Measurements from ENCODE around the gene MLIP.

- TF ChIP-seq POLR2A (IDR thresholded peaks at IDR 0.05; ENCODE audit: low read depth, low read length) = no peak
- TF ChIP-seq TAF1 (IDR thresholded peaks at IDR 0.05; ENCODE audit: borderline replicate concordance, low read depth, low read length) = no peak
Measured at GRCh38 chr6:54262499-54262898, 151.3 kb downstream of the MLIP start.

Data from GM12892 (cell line).